Natural killer cell treated with Interleukin-12 subunit alpha and Interleukin-12 subunit beta and Interleukin-15 and Interleukin-18, amount 100 ng/mL, for 72 hours (primary cell): ENCODE data around the gene EEF1AKMT4. TPM values are rescaled to one million over a fixed set of nuclear protein-coding genes. Genes with fewer than 3 reads are reported as not detected.

ENCODE experiments used
- ATAC-seq, 2 donors: fragments of 150-1000 bp; cut with Tn5 transposase in 1 of 2; sonication (Bioruptor Pico), chemical (Tn5 transposase) in 1 of 2; 2 replicates each; pipeline ENCODE4 v1.10.0; 2021
- DNase-seq: peaks from one replicate; pipeline ENCODE4 v3.0.0; 2022; ENCODE audit warnings: low spot score
- H3K27ac Mint-ChIP-seq, 2 donors: 1 replicate in 1 of 2; 2 replicates in 1 of 2; pipeline ENCODE4 v1.8.0; 2022; ENCODE audit warnings: mixed read lengths in 2 of 2, mild to moderate bottlenecking in 1 of 2, moderate library complexity in 1 of 2
- H3K27me3 Mint-ChIP-seq, 2 donors: 1 replicate in 1 of 2; 2 replicates in 1 of 2; pipeline ENCODE4 v1.8.0; 2022; ENCODE audit warnings: mixed read lengths in 2 of 2
- H3K36me3 Mint-ChIP-seq: one replicate; pipeline ENCODE4 v1.8.0; 2022; ENCODE audit warnings: mixed read lengths
- H3K4me1 Mint-ChIP-seq, 2 donors: 1 replicate in 1 of 2; 2 replicates in 1 of 2; pipeline ENCODE4 v1.8.0; 2022; ENCODE audit warnings: low read depth in 2 of 2, mixed read lengths in 2 of 2, mild to moderate bottlenecking in 1 of 2
- H3K4me3 Mint-ChIP-seq: one replicate; pipeline ENCODE4 v1.8.0; 2022; ENCODE audit warnings: mixed read lengths
- H3K9me3 Mint-ChIP-seq: 2 replicates; pipeline ENCODE4 v1.8.0; 2022; ENCODE audit warnings: mixed read lengths
- total RNA-seq, 2 donors: library from RNA; stranded (reverse); gene quantifications; one replicate each; pipeline ENCODE4 v1.2.3, GENCODE V29; 2022

The EEF1AKMT4 gene
- total RNA-seq, 2 donors from 2014 or later, result 11.9 to 16.8 TPM

DNA sequence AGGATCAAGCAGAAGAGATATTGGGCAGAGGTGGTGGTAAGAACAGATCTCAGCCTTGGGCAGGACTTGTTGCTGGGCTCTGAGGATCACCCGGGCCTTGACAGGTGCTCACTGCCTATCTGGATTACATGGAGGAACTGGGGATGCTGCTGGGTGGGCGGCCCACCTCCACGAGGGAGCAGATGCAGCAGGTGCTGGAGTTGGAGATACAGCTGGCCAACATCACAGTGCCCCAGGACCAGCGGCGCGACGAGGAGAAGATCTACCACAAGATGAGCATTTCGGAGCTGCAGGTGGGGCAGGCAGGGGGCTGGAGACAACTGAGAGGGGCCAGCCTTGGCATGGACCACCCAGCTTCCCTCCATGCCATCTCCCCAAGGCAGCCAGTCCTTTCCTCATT lies 34.2 kb downstream of the EEF1AKMT4 start:
- Mint-ChIP-seq H3K4me3 (no peak overlapping the region), H3K4me1 (no peaks in the 10 kb centered on the region), H3K27ac (no peak overlapping the region), H3K36me3 (no peaks in the 10 kb centered on the region), H3K27me3 (peaks cover 16 to 19% of the 10 kb centered on the region in 2 donors), H3K9me3 (no peaks in the 10 kb centered on the region)
- DNase-seq (no peak), ATAC-seq (no peak)

DNA sequence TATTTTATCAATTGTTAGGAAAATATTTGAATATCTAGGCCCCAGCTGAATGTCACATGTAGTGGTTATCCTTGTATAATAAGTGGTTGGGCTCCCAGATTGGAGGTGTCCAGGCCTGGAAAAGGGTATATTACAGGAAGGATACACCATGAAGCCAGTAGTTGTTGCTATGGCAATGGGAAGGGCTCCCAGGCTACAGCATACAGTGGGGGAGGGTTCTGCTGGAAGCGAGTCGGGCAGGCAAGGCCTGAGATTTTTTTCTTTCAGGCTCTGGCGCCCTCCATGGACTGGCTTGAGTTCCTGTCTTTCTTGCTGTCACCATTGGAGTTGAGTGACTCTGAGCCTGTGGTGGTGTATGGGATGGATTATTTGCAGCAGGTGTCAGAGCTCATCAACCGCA lies 35.2 kb downstream of the EEF1AKMT4 start:
- H3K36me3 Mint-ChIP-seq, result no peaks in the 10 kb centered on the region
- H3K4me3 Mint-ChIP-seq, result no peak overlapping the region
- peak; percentile 4 to 34 for ATAC-seq
- no peaks in the 10 kb centered on the region for H3K4me1 Mint-ChIP-seq
- peaks cover 13 to 15% of the 10 kb centered on the region in 2 donors for H3K27me3 Mint-ChIP-seq
- no peaks in the 10 kb centered on the region for H3K9me3 Mint-ChIP-seq
- DNase-seq, result no peak
- H3K27ac Mint-ChIP-seq, result no peak overlapping the region

DNA sequence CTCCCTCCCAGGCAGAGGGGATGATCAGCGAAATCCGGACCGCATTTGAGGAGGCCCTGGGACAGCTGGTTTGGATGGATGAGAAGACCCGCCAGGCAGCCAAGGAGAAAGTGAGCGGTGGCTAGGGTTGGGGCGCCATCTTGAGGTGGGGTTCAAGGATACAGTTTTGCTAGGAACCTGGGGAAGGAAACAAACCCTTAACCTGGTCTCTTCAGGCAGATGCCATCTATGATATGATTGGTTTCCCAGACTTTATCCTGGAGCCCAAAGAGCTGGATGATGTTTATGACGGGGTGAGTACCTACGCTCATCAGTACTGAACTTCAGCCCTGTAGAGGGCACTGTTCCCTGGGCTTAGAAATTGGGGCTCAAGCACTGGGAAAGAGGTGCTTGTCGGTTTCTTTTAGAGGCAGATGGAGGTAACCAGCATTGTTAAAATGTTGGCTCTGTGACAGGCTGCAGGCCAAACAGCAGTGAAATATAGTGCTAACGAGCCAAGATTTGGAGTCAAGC lies 40.0 kb downstream of the EEF1AKMT4 start:
- Mint-ChIP-seq H3K36me3 (no peaks in the 10 kb centered on the region), H3K27ac (no peak overlapping the region), H3K9me3 (no peaks in the 10 kb centered on the region), H3K4me1 (no peaks in the 10 kb centered on the region), H3K4me3 (no peak overlapping the region), H3K27me3 (peaks cover 12 to 13% of the 10 kb centered on the region in 2 donors)
- ATAC-seq, result peak; percentile 62 to 68
- no peak for DNase-seq

DNA sequence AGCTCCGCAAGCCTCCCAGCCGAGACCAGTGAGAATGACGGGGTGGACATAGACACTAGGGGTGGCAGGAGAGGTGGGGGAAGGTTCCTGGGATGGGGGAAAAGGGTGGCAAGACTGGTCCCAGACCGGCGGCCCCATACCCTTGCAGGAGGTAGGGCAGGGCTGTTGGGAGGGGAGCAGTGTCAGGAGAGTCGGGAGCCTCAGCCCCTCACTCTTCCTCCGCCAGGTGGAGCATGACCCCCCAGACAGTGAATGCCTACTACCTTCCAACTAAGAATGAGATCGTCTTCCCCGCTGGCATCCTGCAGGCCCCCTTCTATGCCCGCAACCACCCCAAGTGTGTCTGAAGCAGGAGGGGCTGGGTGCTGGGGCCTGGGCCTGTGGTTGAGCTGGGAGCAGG lies 40.9 kb downstream of the EEF1AKMT4 start:
- DNase-seq, result no peak
- H3K9me3 Mint-ChIP-seq, result no peaks in the 10 kb centered on the region
- H3K27ac Mint-ChIP-seq, result no peak overlapping the region
- H3K27me3 Mint-ChIP-seq, result peaks cover 12% of the 10 kb centered on the region in 2 donors
- ATAC-seq, result no peak
- H3K4me1 Mint-ChIP-seq, result no peaks in the 10 kb centered on the region
- H3K36me3 Mint-ChIP-seq, result no peaks in the 10 kb centered on the region
- H3K4me3 Mint-ChIP-seq, result no peak overlapping the region

DNA sequence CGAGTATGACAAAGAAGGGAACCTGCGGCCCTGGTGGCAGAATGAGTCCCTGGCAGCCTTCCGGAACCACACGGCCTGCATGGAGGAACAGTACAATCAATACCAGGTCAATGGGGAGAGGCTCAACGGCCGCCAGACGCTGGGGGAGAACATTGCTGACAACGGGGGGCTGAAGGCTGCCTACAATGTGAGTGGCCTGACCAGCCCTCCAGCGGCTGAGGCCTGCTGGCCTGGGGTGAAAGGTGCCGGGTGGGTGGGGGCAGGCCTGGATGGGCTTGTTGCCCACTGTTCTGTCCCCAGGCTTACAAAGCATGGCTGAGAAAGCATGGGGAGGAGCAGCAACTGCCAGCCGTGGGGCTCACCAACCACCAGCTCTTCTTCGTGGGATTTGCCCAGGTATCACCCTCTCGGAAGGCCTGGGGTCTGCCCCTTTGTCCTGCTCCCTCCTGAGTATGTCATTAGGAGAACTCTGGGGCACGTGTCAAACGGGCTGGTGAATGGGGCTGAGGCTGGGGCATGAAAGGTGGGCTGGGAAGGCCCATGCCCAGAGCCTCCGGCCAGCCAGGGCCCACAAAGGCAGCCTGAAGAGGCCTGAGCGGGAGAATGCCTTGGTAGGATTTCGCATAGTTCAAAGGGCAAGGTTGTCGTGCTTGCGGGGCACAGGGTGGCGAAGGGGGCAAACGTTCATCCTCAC lies 41.7 kb downstream of the EEF1AKMT4 start:
- DNase-seq, result no peak
- peaks cover 4% of the 10 kb centered on the region in 2 donors for H3K27me3 Mint-ChIP-seq
- no peak overlapping the region for H3K4me3 Mint-ChIP-seq
- H3K9me3 Mint-ChIP-seq, result no peaks in the 10 kb centered on the region
- no peak for ATAC-seq
- no peaks in the 10 kb centered on the region for H3K4me1 Mint-ChIP-seq
- no peak overlapping the region for H3K27ac Mint-ChIP-seq
- no peaks in the 10 kb centered on the region for H3K36me3 Mint-ChIP-seq

DNA sequence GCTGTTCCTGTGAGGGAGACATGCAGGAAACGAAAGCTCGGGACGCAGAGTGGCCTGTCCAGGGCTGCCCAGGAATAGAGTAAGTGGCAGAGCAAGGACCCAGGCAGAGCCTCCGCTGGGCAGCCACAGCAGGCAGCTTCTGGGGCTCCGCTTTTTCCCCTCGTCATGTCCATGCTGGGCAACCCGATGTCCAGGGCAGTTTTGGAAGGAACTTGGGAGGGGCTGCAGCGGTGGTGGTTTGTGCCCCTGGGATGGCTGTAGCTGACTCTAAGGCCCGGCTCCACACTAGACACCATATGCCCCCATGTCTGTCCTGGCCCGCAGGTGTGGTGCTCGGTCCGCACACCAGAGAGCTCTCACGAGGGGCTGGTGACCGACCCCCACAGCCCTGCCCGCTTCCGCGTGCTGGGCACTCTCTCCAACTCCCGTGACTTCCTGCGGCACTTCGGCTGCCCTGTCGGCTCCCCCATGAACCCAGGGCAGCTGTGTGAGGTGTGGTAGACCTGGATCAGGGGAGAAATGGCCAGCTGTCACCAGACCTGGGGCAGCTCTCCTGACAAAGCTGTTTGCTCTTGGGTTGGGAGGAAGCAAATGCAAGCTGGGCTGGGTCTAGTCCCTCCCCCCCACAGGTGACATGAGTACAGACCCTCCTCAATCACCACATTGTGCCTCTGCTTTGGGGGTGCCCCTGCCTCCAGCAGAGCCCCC lies 42.4 kb downstream of the EEF1AKMT4 start:
- Mint-ChIP-seq H3K4me3 (no peak overlapping the region), H3K36me3 (no peaks in the 10 kb centered on the region), H3K27ac (no peak overlapping the region), H3K9me3 (no peaks in the 10 kb centered on the region), H3K27me3 (peaks cover 0 to 2% of the 10 kb centered on the region in 2 donors), H3K4me1 (no peaks in the 10 kb centered on the region)
- ATAC-seq, result peak in 1 of 2 donors; percentile 14
- no peak for DNase-seq

DNA sequence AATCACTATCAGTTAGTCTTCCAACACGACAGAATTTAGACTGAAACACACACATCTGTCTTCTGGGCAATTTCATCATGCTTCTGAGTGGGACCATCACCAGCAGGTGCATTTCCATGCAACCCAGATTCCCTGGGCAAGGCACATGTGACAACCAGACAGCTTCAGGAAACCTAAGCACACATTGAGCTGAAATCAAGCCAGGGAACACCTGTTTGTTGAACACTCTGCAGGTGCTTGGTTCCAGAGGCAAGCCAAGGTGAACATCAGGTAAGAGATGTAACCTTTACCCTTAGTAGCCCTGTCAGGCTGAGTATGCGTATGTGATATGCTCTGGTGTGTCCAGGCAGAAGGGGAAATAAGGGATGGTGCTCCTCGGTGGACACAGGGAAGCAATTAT lies 46.3 kb downstream of the EEF1AKMT4 start:
- Mint-ChIP-seq H3K36me3 (no peaks in the 10 kb centered on the region), H3K4me3 (no peak overlapping the region), H3K27me3 (peaks cover 0 to 2% of the 10 kb centered on the region in 2 donors), H3K4me1 (peaks cover 17 to 18% of the 10 kb centered on the region in 2 donors), H3K27ac (no peak overlapping the region), H3K9me3 (no peaks in the 10 kb centered on the region)
- ATAC-seq (no peak), DNase-seq (no peak)

DNA sequence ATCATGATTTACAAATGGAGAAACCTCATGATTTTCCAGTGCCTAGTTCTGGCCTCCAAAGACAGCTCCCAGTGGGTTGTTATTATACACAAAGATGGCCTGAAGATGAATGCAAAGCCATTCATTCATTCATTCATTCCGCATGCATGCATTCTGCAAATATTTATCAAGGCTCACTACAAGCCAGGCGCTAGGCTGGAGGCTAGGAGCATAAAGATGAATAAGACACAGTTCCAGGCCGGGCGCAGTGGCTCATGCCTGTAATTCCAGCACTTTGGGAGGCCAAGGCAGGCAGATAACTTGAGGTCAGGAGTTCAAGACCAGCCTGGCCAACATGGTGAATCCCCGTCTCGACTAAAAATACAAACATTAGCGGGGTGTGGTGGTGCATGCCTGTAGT lies 47.1 kb downstream of the EEF1AKMT4 start:
- Mint-ChIP-seq H3K4me3 (peak overlapping the region; percentile 39), H3K27ac (no peak overlapping the region), H3K36me3 (peaks cover 3% of the 10 kb centered on the region), H3K9me3 (no peaks in the 10 kb centered on the region), H3K27me3 (peaks cover 0 to 2% of the 10 kb centered on the region in 2 donors), H3K4me1 (peaks cover 20 to 23% of the 10 kb centered on the region in 2 donors)
- no peak for DNase-seq
- no peak for ATAC-seq

DNA sequence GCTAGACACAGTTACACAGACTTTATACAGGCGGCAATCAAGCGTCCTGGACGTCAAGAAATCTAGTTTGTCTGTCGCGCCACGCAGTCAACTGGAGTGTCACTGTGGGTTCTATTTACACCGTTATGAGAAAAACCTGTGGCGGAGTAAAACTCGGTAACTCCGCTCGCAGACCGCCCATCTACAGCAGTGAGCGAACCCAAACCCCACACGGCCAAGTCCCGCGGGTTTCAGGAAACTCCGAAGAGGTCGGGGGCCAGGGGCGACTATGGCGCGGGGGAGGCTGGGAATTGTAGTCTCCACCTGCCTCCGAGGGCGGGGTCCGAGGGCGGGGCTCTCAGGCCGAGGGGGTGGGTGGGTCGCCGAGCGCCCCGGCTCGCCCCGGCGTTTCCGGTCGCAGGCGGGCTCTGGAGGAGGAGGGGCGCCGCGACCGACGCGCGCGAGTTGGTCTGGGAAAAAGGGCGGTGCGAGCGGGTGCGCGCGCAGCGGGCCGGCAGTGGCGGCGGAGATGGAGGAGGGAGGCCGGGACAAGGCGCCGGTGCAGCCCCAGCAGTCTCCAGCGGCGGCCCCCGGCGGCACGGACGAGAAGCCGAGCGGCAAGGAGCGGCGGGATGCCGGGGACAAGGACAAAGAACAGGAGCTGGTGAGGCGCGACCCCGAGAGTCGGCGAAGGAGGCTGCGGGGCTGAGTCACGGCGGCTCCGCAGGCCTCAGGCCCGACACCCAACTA lies 49.5 kb downstream of the EEF1AKMT4 start, which contains the start of gene PSMD2:
TSS of gene PSMD2 (plus strand) at position 483 of the 729 bp plus-strand sequence. CDS start at position 509, 26 bp downstream.
- Mint-ChIP-seq H3K27me3 (peaks cover 0 to under 1% of the 10 kb centered on the region in 2 donors), H3K36me3 (peaks cover 19% of the 10 kb centered on the region), H3K9me3 (no peaks in the 10 kb centered on the region), H3K27ac (peak within 1 kb of the TSS; percentile 61 to 94), H3K4me1 (peaks cover 26 to 27% of the 10 kb centered on the region in 2 donors), H3K4me3 (peak within 1 kb of the TSS; percentile 96)
- ATAC-seq (peak; percentile 98 to 99), DNase-seq (peak; percentile 98)

DNA sequence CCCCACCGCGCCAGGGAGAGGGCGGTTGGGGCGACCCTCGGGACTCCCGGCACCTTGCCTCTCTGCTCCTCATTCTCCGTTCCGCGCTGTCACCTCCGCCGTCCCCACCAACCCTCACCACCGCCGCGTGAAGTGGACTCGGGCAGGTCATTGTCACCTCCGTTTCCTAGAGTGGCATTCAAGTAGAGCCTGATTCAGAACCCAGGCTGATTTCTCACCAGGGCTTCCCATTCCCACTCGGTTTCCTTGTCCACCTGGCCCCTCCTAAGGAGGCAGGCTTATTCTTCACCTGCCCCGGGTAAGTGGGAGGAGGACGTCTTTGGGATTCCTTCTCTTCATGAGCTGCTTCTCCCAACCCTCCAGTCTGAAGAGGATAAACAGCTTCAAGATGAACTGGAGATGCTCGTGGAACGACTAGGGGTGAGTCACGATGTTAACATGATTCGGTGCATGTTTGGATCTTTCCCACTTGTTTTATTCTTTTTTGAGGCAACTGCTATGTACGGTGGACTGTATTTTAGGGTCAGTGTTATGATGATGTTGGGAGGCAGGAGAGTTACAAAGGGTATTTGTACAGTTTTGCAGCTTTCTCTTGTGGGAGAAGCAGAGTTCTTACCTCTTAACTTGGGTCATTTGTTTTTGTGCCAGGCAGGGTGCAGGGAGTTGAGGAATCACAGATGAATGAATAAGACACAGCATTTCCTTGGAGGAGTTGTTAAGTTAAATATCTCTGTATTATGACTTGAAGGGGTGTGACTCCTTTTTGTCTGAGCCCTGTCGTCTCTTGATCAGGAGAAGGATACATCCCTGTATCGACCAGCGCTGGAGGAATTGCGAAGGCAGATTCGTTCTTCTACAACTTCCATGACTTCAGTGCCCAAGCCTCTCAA lies 50.3 kb downstream of the EEF1AKMT4 start:
- Mint-ChIP-seq H3K4me1 (peaks cover 26 to 29% of the 10 kb centered on the region in 2 donors), H3K27me3 (no peaks in the 10 kb centered on the region), H3K36me3 (peaks cover 24% of the 10 kb centered on the region), H3K4me3 (peak overlapping the region; percentile 96), H3K9me3 (no peaks in the 10 kb centered on the region), H3K27ac (peak overlapping the region; percentile 61 to 94)
- DNase-seq (no peak), ATAC-seq (no peak)

DNA sequence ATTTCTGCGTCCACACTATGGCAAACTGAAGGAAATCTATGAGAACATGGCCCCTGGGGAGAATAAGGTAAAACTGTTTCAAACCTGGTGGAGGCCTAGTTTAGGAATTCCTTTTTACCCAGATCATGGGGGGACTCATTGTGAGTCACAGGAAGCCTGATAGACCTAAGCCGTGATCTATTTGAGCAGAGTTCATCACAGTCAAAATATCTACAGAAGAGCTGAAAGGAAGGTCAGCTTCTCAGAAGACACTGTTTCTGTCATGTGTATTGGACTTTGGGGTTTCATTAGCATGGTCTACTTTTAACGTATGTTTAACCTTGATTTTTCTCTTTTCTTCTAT lies 50.9 kb downstream of the EEF1AKMT4 start:
- Mint-ChIP-seq H3K36me3 (peaks cover 24% of the 10 kb centered on the region), H3K9me3 (no peaks in the 10 kb centered on the region), H3K27ac (peak overlapping the region; percentile 61 to 94), H3K27me3 (no peaks in the 10 kb centered on the region), H3K4me3 (peak overlapping the region; percentile 96), H3K4me1 (peaks cover 26 to 29% of the 10 kb centered on the region in 2 donors)
- ATAC-seq, result no peak
- DNase-seq, result no peak

DNA sequence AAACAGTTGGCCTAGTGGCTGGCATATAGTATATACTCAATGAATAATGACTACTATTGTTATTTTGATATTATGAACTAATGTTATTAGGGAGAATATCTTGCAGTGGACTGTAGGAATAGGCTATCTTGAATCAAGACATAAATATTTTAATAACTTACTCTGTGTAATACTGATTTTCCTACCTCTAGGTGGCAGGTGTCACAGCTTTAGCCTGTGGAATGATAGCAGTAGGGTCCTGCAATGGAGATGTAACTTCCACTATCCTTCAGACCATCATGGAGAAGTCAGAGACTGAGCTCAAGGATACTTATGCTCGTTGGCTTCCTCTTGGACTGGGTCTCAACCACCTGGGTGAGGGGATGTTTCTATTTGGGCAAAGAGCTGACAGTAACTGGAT lies 56.1 kb downstream of the EEF1AKMT4 start:
- H3K4me1 Mint-ChIP-seq, result peaks cover 10 to 15% of the 10 kb centered on the region in 2 donors
- no peak for ATAC-seq
- peaks cover 51% of the 10 kb centered on the region for H3K36me3 Mint-ChIP-seq
- H3K27ac Mint-ChIP-seq, result no peak overlapping the region
- H3K27me3 Mint-ChIP-seq, result no peaks in the 10 kb centered on the region
- no peak overlapping the region for H3K4me3 Mint-ChIP-seq
- no peak for DNase-seq
- no peaks in the 10 kb centered on the region for H3K9me3 Mint-ChIP-seq
